Right atrium auricular region (tissue), 2 donors: ENCODE measurements around the gene HPSE. TPM values are rescaled to one million over a fixed set of nuclear protein-coding genes. Genes with fewer than 3 reads are reported as not detected.

ENCODE experiments used
- DNase-seq: peaks from one replicate; pipeline ENCODE4 v3.0.0-alpha.2; 2019; ENCODE audit warnings: low spot score
- H3K27ac ChIP-seq, 2 donors: fragments of 200-600 bp; sonication (generic); 1 replicate in 1 of 2; 2 replicates in 1 of 2; pipeline ENCODE4 v1.5.1; 2016 to 2019
- H3K27me3 ChIP-seq, 2 donors: fragments of 200-600 bp; sonication (generic); one replicate each; pipeline versions ENCODE4 v1.5.1 to v1.6.0; 2017 to 2019
- H3K36me3 ChIP-seq: fragments of 200-600 bp; sonication (generic); one replicate; pipeline ENCODE4 v1.5.1; 2016
- H3K4me1 ChIP-seq, 2 donors: fragments of 200-600 bp; sonication (generic); one replicate each; pipeline versions ENCODE4 v1.5.1 to v1.6.0; 2017 to 2019
- H3K4me3 ChIP-seq, 2 donors: fragments of 200-600 bp; sonication (generic); 1 replicate in 1 of 2; 2 replicates in 1 of 2; pipeline ENCODE4 v1.5.1; 2017 to 2019; ENCODE audit warnings: mild to moderate bottlenecking in 1 of 2, moderate library complexity in 1 of 2
- H3K9me3 ChIP-seq, 2 donors: fragments of 200-600 bp; sonication (generic); one replicate each; pipeline ENCODE4 v1.5.1; 2019
- CTCF ChIP-seq, 2 donors: fragments of 200-600 bp; sonication (generic); IDR thresholded peaks; one replicate each; pipeline ENCODE4 v1.5.1; 2019; ENCODE audit warnings: antibody characterized with exemption in 2 of 2
- total RNA-seq, 2 donors: library from RNA; depleted of rRNA; stranded (reverse); fragments of >200 nt; gene quantifications; one replicate each; pipeline ENCODE4 v1.1.0, GENCODE V29; 2016

HPSE gene
- total RNA-seq, 2 donors from 2014 or later: 1.0 to 3.4 TPM

DNA sequence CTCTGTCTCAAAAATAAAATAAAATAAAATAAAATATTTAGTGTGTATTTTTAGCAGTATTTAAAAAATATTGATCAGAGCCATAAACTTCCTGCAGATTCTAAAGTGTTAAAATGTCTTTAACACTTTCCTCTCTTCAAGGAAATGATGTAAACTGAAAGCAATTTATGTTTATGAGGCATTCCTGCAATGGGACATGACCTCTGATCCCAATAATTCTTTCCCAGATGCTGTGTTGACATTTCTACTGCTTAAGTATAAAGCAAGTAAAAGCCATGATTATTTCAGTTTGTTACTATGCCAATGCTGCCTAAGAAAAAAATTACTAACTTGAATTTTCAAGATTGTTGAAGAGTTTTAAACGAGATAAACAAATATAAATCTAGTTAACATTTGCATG, 79.1 kb downstream of the HPSE start:
- no peaks in the 10 kb centered on the region for H3K27me3 ChIP-seq
- H3K9me3 ChIP-seq: no peaks in the 10 kb centered on the region
- no peak overlapping the region for H3K27ac ChIP-seq
- no peak overlapping the region for H3K4me3 ChIP-seq
- TF ChIP-seq CTCF (IDR thresholded peaks at IDR 0.05): no peak
- H3K36me3 ChIP-seq: no peaks in the 10 kb centered on the region
- DNase-seq: no peak
- peaks cover 0 to 3% of the 10 kb centered on the region in 2 donors for H3K4me1 ChIP-seq

GRCh38 chr4:83252782-83253405, 81.8 kb downstream of the HPSE start:
- DNase-seq: no peak
- no peaks in the 10 kb centered on the region for H3K36me3 ChIP-seq

DNA sequence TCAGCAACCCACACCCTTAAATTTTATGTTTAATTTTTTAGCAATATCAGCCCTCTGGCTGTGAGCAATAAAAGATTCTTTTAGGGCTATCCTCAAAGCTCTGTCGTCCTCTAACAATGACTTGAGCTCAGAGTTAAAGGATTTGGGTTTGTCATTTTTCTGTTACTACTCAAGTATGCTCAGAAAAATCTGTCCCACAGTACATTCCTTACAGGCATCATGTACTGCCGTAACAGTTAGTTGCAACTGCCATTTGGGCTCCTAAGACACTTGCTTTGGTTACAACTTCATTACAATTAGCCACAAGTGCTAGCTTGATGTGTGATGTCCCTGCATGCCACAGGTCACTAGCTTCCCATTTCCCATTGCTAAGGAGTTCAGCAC, 83.2 kb downstream of the HPSE start:
- Histone ChIP-seq H3K27ac (no peak overlapping the region), H3K27me3 (no peaks in the 10 kb centered on the region), H3K9me3 (no peaks in the 10 kb centered on the region)

More at GRCh38 chr4:83252782-83253405, 81.8 kb downstream of the HPSE start:
- Histone ChIP-seq H3K4me1 (peaks cover 0 to 3% of the 10 kb centered on the region in 2 donors), H3K9me3 (no peaks in the 10 kb centered on the region), H3K4me3 (no peak overlapping the region), H3K27ac (no peak overlapping the region), H3K27me3 (no peaks in the 10 kb centered on the region)
- peak; percentile 16 to 65 for TF ChIP-seq CTCF (IDR thresholded peaks at IDR 0.05)

GRCh38 chr4:83250687-83251446, 83.8 kb downstream of the HPSE start:
- Histone ChIP-seq H3K4me3 (no peak overlapping the region), H3K27ac (no peak overlapping the region), H3K9me3 (no peaks in the 10 kb centered on the region), H3K4me1 (peaks cover 0 to under 1% of the 10 kb centered on the region in 2 donors), H3K36me3 (no peaks in the 10 kb centered on the region), H3K27me3 (no peaks in the 10 kb centered on the region)
- no peak for TF ChIP-seq CTCF (IDR thresholded peaks at IDR 0.05)
- DNase-seq: no peak

More for the DNA sequence above, 83.2 kb downstream of the HPSE start:
- no peaks in the 10 kb centered on the region for H3K36me3 ChIP-seq
- H3K4me1 ChIP-seq: peaks cover 0 to 3% of the 10 kb centered on the region in 2 donors
- no peak overlapping the region for H3K4me3 ChIP-seq
- DNase-seq: no peak
- TF ChIP-seq CTCF (IDR thresholded peaks at IDR 0.05): no peak

- Histone ChIP-seq H3K27me3 (no peaks in the 10 kb centered on the region), H3K36me3 (no peaks in the 10 kb centered on the region), H3K27ac (no peak overlapping the region), H3K4me3 (no peak overlapping the region), H3K4me1 (no peaks in the 10 kb centered on the region), H3K9me3 (no peaks in the 10 kb centered on the region)
- TF ChIP-seq CTCF (IDR thresholded peaks at IDR 0.05): no peak
- no peak for DNase-seq
Measured at GRCh38 chr4:83248486-83248885, 86.2 kb downstream of the HPSE start.
